SU-DHL-6 (cell line): ENCODE data around the gene ZNF514.

Experiments used
- EZH2phosphoT487 ChIP-seq: fragments of 200-600 bp; sonication (generic), shearing (Covaris generic); conservative IDR thresholded peaks from 2 replicates; pipeline ENCODE4 v1.6.1; 2018; ENCODE audit warnings: mild to moderate bottlenecking, antibody characterized with exemption, low read length, moderate library complexity, mixed read lengths
- TF ChIP-seq, protein P1 (sequence below): fragments of 200-600 bp; sonication (generic); IDR thresholded peaks from one replicate; pipeline ENCODE4 v1.5.1; 2017; ENCODE audit warnings: antibody characterized with exemption, mild to moderate bottlenecking, low read length, moderate library complexity; ENCODE audit not compliant: insufficient read depth, poor library complexity, severe bottlenecking

DNA sequence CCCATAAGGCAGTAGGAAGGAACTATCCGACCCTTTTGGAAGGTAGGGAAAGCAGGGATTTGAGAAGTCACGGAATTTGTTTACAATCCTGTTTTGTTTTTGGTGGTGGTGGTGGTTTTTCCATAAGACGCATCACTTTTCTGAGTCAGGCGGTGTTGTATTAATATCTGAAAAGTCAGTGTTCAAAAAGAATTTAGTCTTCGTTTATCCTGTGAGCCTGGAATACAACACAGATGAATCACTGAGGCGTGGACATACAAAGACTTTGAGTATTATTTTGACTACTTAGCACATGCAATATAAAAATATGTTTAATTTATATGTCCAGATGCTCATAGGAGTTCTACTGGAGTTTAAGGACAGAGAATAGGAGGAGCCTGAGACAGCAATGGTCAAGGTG, 48.5 kb upstream of the ZNF514 start:
- TF ChIP-seq, protein P1, sequence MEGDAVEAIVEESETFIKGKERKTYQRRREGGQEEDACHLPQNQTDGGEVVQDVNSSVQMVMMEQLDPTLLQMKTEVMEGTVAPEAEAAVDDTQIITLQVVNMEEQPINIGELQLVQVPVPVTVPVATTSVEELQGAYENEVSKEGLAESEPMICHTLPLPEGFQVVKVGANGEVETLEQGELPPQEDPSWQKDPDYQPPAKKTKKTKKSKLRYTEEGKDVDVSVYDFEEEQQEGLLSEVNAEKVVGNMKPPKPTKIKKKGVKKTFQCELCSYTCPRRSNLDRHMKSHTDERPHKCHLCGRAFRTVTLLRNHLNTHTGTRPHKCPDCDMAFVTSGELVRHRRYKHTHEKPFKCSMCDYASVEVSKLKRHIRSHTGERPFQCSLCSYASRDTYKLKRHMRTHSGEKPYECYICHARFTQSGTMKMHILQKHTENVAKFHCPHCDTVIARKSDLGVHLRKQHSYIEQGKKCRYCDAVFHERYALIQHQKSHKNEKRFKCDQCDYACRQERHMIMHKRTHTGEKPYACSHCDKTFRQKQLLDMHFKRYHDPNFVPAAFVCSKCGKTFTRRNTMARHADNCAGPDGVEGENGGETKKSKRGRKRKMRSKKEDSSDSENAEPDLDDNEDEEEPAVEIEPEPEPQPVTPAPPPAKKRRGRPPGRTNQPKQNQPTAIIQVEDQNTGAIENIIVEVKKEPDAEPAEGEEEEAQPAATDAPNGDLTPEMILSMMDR, result no peak
- no peak for TF ChIP-seq EZH2phosphoT487
